Measurements from ENCODE around the gene CFB. TPM values are rescaled to one million over a fixed set of nuclear protein-coding genes. Genes with fewer than 3 reads are reported as not detected.

CFB gene
- total and polyA plus RNA-seq, 2 donors (not counting 3 experiments of a cell fraction or from before 2014, with no cell fraction given): 0.87 to 1.5 TPM

DNA sequence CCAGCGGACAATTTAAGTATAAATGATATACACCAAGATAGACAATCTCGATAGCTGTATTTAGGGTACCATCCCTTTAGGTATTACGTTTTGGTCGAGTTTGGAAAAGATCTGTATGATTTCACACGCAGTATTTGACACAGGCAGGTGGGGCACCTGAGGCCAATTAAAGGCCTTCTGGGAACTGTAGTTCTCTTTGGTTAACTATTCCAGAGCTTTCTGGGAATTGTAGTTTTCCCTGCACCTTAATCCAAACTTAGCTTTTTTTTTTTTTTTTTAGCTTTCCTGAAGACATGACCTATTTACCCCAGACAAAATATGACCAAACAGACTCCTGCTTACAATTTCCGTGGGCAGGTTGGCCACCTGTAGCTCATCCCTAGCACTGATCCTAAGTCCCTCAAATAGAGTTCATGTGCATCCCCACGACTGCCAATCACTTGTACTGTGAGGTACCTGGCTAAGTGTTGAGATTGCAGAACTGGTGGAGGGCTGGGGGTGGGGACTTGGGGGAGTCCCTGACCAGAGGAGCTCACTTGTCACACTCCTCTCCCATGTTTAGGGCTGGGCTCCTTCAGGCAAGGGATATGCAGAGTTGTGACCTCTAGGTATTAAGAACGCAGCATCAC is 47.4 kb upstream of the CFB start:
- no TSS peak for BruUV-seq (replicated peaks)
- TF ChIP-seq FOS (IDR thresholded peaks at IDR 0.05; ENCODE audit: borderline replicate concordance, insufficient read depth, low read length) (no peak), POLR2AphosphoS5 (IDR thresholded peaks at IDR 0.05; ENCODE audit: insufficient read depth, low read depth, low read length) (no peak), JUN (IDR thresholded peaks at IDR 0.05; ENCODE audit: borderline replicate concordance, insufficient read depth, insufficient read length, low read depth) (no peak)
- DNase-seq (ENCODE audit: low read depth, low spot score): no peak
- intact Hi-C loops (cut with micrococcal nuclease) (loop anchor here (5.0 kb wide), 1 partner anchor 66 kb away; no protein-coding TSS in a partner anchor), dilution Hi-C loops (cut with MboI; ENCODE audit: extremely low pct_ligation_motif_present, low sequenced_read_pairs) (no loop called here)
- Histone ChIP-seq H3K9me1 (replicated peaks; ENCODE audit: control insufficient read depth, extremely low read depth, insufficient read depth, low read length) (no peaks in the 10 kb centered on the region), H4K20me1 (replicated peaks; ENCODE audit: control insufficient read depth, extremely low read depth, insufficient read depth, low read length) (no peaks in the 10 kb centered on the region), H3K27me3 (ENCODE audit: control insufficient read depth in 2 of 2, insufficient read depth in 2 of 2, low read length in 2 of 2) (no peaks in the 10 kb centered on the region), H3K36me3 (ENCODE audit: control insufficient read depth in 2 of 2, extremely low read depth in 1 of 2, insufficient read depth in 2 of 2, low read length in 2 of 2) (peaks cover 0 to 4% of the 10 kb centered on the region in 2 experiments), H3K9me3 (replicated peaks; ENCODE audit: control insufficient read depth, insufficient read depth, low read length) (no peaks in the 10 kb centered on the region), H3K27ac (ENCODE audit: insufficient read depth, low read depth, low read length) (no peak overlapping the region), H3K4me3 (replicated peaks in 1 of 3; ENCODE audit: insufficient read depth in 1 of 3, low read depth in 1 of 3, low read length in 3 of 3) (peak overlapping the region; percentile 49 to 75 (median 69)), H3K4me2 (ENCODE audit: insufficient read depth, low read length) (peak overlapping the region; percentile 97), H3K79me2 (ENCODE audit: control insufficient read depth, insufficient read depth, low read length) (no peaks in the 10 kb centered on the region), H2AFZ (ENCODE audit: low read depth, low read length) (peak overlapping the region; percentile 78), H3K9ac (replicated peaks; ENCODE audit: extremely low read depth, insufficient read depth, low read length) (peak overlapping the region; percentile 71), H3K4me1 (ENCODE audit: control insufficient read depth, extremely low read depth, insufficient read depth, low read length) (peaks cover 12% of the 10 kb centered on the region)
- POLR2A ChIA-PET: interaction anchor here (0.5 to 1.9 kb wide), 4 partner anchors 36 to 287 kb away, joined by 3 to 7 read pairs (median 4); partner anchors contain the start of genes HSPA1B, MSH5 and NEU1
- CTCF ChIA-PET: interaction anchor here (0.7 to 2.4 kb wide), 6 partner anchors 10 to 940 kb away, joined by 3 to 31 read pairs (median 4); partner anchors contain the start of genes NELFE, NEU1, SKIC2 and TAP2
- FAIRE-seq: peak; percentile 76

GRCh38 chr6:31899215-31899614 is 46.7 kb upstream of the CFB start:
- Histone ChIP-seq H3K9ac (replicated peaks; ENCODE audit: extremely low read depth, insufficient read depth, low read length) (no peak overlapping the region), H3K4me1 (ENCODE audit: control insufficient read depth, extremely low read depth, insufficient read depth, low read length) (peaks cover 12% of the 10 kb centered on the region), H2AFZ (ENCODE audit: low read depth, low read length) (no peak overlapping the region), H3K9me3 (replicated peaks; ENCODE audit: control insufficient read depth, insufficient read depth, low read length) (no peaks in the 10 kb centered on the region), H3K36me3 (ENCODE audit: control insufficient read depth in 2 of 2, extremely low read depth in 1 of 2, insufficient read depth in 2 of 2, low read length in 2 of 2) (peaks cover 0 to 4% of the 10 kb centered on the region in 2 experiments), H3K27ac (ENCODE audit: insufficient read depth, low read depth, low read length) (no peak overlapping the region), H4K20me1 (replicated peaks; ENCODE audit: control insufficient read depth, extremely low read depth, insufficient read depth, low read length) (no peaks in the 10 kb centered on the region), H3K4me3 (replicated peaks in 1 of 3; ENCODE audit: insufficient read depth in 1 of 3, low read depth in 1 of 3, low read length in 3 of 3) (no peak overlapping the region), H3K4me2 (ENCODE audit: insufficient read depth, low read length) (no peak overlapping the region), H3K27me3 (ENCODE audit: control insufficient read depth in 2 of 2, insufficient read depth in 2 of 2, low read length in 2 of 2) (peaks cover 0 to 2% of the 10 kb centered on the region in 2 experiments), H3K79me2 (ENCODE audit: control insufficient read depth, insufficient read depth, low read length) (no peaks in the 10 kb centered on the region), H3K9me1 (replicated peaks; ENCODE audit: control insufficient read depth, extremely low read depth, insufficient read depth, low read length) (no peaks in the 10 kb centered on the region)
- no peak for TF ChIP-seq POLR2A (IDR thresholded peaks at IDR 0.05; ENCODE audit: low read depth, low read length)
- TF ChIP-seq JUN (IDR thresholded peaks at IDR 0.05; ENCODE audit: borderline replicate concordance, insufficient read depth, insufficient read length, low read depth): no peak
- TF ChIP-seq, protein P1, sequence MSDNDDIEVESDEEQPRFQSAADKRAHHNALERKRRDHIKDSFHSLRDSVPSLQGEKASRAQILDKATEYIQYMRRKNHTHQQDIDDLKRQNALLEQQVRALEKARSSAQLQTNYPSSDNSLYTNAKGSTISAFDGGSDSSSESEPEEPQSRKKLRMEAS (IDR thresholded peaks at IDR 0.05; ENCODE audit: insufficient read depth, insufficient read length): no peak
- no peak for TF ChIP-seq POLR2AphosphoS5 (IDR thresholded peaks at IDR 0.05; ENCODE audit: insufficient read depth, low read depth, low read length)
- TF ChIP-seq FOS (IDR thresholded peaks at IDR 0.05; ENCODE audit: borderline replicate concordance, insufficient read depth, low read length): no peak
- TF ChIP-seq GATA2 (IDR thresholded peaks at IDR 0.05; ENCODE audit: insufficient read depth, insufficient read length, low read depth, low read length): no peak
- no peak for TF ChIP-seq EZH2 (IDR thresholded peaks at IDR 0.05; ENCODE audit: borderline replicate concordance, low read depth, low read length, severe bottlenecking)
- TF ChIP-seq, protein P2, sequence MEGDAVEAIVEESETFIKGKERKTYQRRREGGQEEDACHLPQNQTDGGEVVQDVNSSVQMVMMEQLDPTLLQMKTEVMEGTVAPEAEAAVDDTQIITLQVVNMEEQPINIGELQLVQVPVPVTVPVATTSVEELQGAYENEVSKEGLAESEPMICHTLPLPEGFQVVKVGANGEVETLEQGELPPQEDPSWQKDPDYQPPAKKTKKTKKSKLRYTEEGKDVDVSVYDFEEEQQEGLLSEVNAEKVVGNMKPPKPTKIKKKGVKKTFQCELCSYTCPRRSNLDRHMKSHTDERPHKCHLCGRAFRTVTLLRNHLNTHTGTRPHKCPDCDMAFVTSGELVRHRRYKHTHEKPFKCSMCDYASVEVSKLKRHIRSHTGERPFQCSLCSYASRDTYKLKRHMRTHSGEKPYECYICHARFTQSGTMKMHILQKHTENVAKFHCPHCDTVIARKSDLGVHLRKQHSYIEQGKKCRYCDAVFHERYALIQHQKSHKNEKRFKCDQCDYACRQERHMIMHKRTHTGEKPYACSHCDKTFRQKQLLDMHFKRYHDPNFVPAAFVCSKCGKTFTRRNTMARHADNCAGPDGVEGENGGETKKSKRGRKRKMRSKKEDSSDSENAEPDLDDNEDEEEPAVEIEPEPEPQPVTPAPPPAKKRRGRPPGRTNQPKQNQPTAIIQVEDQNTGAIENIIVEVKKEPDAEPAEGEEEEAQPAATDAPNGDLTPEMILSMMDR (IDR thresholded peaks at IDR 0.05; ENCODE audit: extremely low read depth in 1 of 2, insufficient read depth in 1 of 2, low read depth in 1 of 2, low read length in 2 of 2): no peak
- TF ChIP-seq MYC (IDR thresholded peaks at IDR 0.05; ENCODE audit: low read depth, low read length): no peak
- intact Hi-C loops (cut with micrococcal nuclease): loop anchor here (5.0 kb wide), 1 partner anchor 67 kb away; no protein-coding TSS in a partner anchor
- no peak for FAIRE-seq
- ChIA-PET CTCF (interaction anchor here (1.1 kb wide), 1 partner anchor 10 kb away, joined by 5 read pairs; no protein-coding TSS in a partner anchor), POLR2A (no interaction called here)
- no TSS peak for BruUV-seq (replicated peaks)
- dilution Hi-C loops (cut with MboI; ENCODE audit: extremely low pct_ligation_motif_present, low sequenced_read_pairs): no loop called here
- DNase-seq (ENCODE audit: low read depth, low spot score): no peak
